GM21529 (cell line): ENCODE results near the gene MFRP.

Experiments used
- ATAC-seq: cut with Tn5 transposase; IDR thresholded peaks from one replicate; pipeline ENCODE4 v1.9.1; 2021; ENCODE audit not compliant: unreplicated experiment

The MFRP gene

GRCh38 chr11:119298726-119299125 lies 47.8 kb downstream of the MFRP start:
- no peak for ATAC-seq

GRCh38 chr11:119297938-119298337 lies 48.6 kb downstream of the MFRP start:
- ATAC-seq, result no peak

- no peak for ATAC-seq
Measured at GRCh38 chr11:119295178-119295577, 51.3 kb downstream of the MFRP start.

- no peak for ATAC-seq
Measured at GRCh38 chr11:119293461-119293860, 53.0 kb downstream of the MFRP start.

- no peak for ATAC-seq
Measured at GRCh38 chr11:119290894-119291497, 55.5 kb downstream of the MFRP start.
